ENCODE results near the gene SLC16A11.
"Not testable (repeated sequence)": the region's sequence is repeated elsewhere in the genome, so short reads cannot be mapped to it uniquely, and the experiment has no call there.

Gene SLC16A11

DNA sequence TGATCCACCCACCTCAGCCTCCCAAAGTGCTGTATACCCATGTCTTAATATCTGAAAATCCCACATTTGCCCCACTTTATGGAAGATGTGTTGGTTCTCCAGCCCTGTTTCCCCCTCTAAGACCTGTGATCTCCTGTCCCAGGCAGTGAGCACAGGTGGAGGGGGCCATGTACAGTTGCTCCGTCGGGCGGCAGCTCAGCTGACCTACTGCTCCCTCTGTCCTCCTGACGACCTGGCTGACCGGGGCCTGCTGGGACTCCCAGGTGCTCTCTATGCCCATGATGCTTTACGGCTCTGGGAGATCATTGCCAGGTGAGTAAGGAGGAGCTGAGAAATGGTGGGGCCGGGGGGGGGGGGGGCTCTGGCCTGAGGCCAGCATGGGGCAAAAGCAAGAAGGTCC, 38.2 kb downstream of the SLC16A11 start:
- no peak for DNase-seq (ENCODE audit: low read depth)

DNA sequence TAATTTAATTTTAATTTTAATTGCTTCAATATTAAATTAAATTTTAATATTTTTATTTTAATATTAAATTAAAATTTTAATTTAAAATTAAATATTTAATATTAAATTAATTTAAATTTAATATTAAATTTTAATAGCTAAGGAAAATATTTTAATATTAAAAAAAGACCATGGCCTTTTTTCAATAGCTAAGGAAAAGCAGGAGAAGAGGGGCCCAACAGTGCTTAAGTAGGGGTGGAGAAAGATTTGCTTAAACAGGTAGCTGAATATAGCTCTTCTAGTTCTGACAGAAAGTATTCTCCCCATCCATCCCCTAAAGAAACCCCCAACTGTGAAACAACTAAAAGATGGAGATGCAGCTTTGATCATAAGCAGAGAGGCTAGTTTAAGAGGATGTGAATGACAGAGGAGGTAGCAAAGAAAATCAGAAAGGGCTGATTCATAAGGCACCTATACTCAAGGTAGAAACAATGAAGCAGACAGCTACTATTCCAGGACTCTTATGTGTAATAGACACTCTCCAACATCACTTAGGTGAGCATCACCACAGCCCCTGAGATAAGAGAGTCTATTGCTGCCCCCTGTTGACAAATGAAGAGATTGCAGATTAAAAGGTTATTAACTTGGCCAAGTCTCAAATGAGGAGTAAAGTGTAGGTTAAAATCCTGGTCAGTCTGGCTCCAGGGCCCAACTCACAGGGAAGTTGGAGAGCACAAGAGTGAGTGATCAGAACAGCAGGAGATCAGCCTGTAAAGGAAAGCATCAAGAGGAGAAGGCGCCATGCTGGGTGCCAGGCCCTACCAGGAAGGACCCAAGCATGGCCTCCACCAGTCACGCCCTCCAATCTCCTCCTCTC, 39.3 kb downstream of the SLC16A11 start:
- no peak for DNase-seq (ENCODE audit: low read depth)

DNA sequence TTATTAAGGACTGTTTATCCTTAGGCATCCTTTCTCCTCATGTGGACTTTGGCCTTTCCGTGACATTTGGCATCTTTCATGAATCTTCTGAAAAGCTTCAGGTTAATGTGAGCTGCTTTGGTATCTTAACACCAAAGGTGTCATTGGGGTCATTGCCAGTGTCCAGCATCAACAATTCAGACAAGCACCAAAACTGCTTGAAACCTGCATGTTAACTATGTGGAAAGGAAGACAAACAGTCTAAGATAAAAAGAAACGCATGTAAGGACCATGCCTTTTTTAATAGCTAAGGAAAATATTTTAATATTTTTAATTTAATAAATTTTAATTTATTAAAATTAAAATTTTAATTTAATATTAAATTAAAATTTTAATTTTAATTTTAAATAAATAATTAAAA, 40.1 kb downstream of the SLC16A11 start:
- no peak for DNase-seq (ENCODE audit: low read depth)

DNA sequence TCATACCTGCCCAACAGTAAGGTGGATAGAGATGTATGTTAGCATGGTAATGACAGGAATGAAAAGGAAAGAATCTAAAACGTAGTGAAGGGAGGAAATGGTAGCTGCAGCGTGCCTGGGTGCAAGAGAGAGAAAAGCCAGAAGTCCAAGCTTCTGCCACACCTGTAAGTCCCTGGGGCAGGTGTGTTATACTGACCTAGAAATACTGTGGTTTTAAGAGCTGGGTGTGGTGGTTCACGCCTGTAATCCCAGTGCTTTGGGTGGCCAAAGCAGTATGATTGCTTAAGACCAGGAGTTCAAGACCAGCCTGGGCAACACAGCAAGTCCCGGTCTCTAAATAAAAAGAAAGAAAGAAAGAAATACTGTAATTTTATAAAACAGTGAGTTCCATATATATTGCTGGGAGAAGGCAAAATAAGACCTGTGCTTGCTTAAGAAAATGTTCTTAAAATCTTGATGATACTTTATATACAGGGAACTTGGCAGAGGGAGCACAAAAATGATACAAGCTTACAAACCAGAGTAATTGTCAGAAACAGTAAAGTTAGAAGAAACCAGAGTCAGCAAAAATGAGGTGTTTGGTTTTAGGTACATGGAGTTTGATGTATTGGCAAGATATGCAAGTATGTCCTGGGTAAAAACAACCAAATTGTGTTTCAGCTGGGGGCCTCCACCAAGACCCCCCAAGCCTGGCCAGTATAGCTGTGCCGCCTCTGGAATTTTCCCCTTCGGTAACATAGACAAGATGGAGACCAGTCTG, 41.4 kb downstream of the SLC16A11 start:
- DNase-seq (ENCODE audit: low read depth): no peak

DNA sequence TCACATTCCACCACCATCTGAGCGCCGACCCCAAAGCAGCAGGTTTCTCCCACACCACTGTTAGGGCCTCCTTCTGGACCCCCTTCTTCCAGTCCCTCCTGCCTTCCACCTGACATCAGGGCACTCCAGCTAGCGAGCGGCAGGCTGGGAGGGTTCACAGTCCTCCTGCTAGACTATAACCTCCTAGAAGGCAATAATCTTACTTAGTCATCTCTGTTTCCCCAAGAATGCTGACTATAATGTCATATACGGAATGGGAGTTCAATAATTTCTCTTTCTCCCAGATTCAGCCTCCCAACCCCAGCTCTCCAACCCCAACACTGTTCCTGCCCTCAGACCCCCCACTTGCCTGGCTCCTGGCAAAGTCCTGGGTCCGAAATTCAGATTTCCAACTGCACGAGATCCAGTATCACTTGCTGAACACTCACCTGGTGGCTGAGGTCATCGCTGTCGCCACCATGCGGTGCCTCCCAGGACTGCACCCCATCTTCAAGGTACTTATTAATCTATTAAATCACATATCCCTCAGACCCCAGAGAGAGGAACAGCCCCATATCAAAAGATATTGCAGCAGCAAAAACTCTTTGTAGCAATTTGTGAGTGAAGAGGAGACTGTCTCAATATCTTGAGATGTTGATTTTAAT, 42.5 kb downstream of the SLC16A11 start:
- peak; percentile 24 for DNase-seq (ENCODE audit: low read depth)

DNA sequence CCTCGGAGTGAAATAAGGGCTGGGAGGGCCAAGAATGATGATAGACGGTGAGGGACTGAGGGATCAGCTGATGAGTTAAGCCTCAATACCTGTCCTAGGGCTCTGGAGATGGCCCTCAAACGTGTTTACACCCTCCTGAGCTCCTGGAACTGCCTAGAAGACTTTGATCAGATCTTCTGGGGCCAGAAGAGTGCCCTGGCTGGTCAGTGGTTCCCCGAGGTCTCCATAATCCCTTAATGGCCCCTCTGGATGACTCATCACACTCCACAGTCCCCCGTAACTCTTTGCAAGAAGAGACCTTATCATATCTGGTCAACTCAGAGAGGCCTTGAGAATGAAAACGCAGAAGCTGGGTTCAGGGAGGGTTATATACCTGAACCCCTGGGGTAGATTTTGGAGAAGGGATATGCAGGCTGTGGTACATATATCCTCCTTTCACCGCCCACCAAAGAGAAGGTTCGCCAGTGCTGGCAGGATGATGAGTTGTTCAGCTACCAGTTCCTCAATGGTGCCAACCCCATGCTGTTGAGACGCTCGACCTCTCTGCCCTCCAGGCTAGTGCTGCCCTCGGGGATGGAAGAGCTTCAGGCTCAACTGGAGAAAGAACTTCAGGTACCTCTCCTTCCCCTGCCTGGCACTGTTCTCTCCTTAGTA, 44.9 kb downstream of the SLC16A11 start:
- no peak for DNase-seq (ENCODE audit: low read depth)

DNA sequence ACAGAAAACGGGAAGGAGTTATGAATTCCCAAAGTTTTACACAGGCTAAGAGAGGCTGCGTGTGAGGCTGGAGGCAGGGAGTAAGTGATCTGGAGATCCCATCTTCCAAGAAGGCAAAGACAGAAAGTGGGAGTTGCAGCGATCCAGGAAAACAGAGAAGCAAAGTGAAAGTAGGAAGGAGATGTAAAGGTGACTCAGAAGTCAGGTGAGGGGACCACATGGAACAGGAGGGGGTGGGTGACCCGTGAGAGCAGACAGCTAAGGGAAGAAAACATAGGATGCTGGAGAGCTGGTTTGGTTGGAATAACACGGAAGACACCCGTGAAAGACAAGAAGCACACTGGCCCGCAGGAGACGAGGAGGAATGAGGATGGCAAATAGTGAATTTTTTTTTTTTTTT, 46.7 kb downstream of the SLC16A11 start:
- DNase-seq (ENCODE audit: low read depth): no peak

DNA sequence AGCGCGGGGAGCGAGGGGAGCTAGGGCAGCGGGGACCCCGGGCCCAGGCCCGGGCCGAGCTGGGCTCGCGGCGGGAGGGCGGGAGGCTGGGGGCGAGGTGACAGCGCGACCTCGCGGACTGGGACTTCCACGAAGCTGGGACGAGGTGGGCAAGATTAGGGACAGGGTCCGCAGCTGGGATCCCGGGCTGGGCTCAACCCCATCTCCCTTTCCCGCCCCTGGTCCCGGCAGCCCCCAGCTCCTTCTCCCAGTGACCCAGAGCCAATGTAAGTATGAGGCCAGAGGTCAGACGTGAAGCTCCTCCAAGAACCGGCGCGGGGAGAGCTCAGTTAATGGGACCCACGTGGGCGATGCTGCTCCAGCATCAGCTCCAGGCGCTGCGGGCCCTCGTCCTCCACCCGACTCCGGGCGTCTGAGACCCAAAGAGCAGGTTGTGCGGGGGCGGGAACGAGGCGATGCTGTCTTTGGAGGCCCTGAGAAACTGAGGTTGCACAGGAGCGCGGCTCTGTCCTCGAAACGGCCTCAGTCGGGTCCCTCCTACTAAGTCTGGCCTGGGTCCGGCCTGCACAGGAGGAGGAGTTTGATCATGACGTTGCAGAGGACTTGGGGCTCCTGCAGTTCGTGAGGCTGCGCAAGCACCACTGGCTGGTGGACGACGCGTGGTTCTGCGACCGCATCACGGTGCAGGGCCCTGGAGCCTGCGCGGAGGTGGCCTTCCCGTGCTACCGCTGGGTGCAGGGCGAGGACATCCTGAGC, 47.5 kb downstream of the SLC16A11 start:
- no peak for DNase-seq (ENCODE audit: low read depth)

DNA sequence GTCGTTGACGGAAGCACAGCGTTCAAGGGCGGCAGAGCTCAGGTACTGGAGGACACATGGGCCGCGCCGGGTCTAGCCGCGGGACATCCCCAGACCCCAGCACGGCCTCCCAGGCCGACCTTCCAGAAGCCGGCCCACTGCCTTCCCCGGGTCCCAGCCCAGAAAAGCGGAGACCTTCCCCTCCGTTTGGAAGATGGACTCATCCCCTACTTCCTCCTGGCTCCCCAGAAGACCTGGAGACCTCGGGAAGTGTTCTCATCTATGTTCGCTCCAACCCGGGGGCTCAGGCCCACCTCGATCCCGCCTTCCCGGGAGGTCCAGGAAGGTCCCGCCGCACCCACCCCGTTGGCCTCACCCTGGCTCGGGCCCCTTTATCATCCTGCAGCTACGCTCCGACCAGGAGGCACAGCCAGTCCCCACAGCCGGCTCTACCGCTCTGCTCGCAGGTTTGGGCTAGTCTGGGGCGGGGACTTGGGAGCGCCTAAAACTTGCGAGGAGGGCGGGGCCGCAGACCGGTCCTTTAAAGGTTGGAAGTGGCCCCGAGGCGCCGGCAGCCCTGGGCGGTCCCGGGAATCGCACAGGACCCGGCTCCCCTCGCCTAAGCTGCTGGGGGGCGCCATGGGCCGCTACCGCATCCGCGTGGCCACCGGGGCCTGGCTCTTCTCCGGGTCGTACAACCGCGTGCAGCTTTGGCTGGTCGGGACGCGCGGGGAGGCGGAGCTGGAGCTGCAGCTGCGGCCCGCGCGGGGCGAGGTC, 48.2 kb downstream of the SLC16A11 start, which contains the start of gene ALOX12:
ALOX12 (plus strand) TSS at position 550 of the 756 bp plus-strand sequence; CDS start at position 619, 69 bp downstream.
- no peak for DNase-seq (ENCODE audit: low read depth)

DNA sequence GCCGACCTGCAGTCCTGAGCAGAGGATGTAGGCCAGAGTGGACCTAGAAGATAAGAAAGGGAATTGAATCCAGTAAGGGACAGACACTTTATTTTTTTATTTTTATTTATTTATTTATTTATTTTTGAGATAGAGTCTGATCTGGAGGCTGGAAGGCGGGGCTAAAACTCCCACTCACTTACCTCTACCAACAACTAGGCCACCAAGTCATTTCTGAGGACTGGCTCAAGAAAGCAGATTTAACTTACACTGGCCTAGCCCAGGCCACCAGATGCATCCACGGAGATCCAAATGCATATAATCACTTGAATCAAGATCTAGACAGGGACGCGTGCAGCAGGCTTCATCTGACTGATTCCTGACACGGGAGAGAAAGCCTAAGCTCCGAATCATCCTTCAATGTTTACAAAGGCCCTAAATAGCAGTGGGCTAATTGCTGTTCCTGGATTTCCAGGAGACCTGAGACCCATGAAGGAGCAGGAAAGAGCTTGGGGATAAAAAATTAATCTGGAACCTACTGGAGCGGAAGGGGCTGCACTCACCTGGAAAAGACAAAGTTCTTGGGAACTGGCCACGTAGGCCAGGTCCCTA, 49.1 kb downstream of the SLC16A11 start:
- no peak for DNase-seq (ENCODE audit: low read depth)

DNA sequence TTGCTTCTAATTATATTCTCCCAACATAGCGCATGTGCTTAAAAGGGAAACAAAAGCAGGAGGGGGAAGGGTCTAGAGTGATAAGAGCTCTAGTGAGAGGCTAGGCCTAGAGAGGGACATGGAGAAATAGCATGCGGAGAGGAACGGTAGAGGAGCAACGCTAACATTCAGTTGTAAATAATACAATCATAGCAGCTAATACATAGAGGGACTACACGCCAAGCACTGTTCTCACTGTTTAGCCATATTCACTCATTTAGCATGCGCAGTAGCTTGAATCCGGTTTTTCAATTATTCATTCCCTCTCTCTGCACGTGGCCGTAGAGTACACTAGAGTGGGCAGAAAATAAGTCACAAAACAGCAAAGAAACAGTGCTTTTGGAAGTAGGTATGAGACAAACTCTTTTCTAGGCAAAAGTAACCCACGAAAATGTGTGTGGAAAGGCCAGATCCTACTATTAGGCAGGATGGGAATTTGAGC, 49.7 kb downstream of the SLC16A11 start:
- no peak for DNase-seq (ENCODE audit: low read depth)

DNA sequence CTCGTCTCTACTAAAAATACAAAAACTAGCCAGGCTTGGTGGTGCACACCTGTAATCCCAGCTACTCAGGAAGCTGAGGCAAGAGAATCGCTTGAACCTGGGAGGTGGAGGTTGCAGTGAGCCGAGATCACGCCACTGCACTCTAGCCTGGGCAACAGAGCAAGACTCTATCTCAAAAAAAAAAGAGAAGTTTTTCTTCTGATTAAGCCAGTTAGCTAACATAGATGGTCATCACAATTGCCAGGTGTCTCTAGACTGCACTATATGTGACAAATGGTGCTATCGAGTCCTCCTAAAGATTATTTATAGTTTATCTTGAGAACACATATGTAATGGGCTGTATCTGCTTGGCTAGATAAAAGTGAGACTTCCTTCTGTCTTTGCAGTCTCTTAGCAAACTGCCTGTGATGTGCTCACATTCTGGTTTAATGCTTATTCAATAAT, 50.3 kb downstream of the SLC16A11 start:
- not testable (repeated sequence) for DNase-seq (ENCODE audit: low read depth)

Measured in T follicular helper cell (primary cell).